H9 (cell line): Measurements from ENCODE around the gene GID8. TPM values are rescaled to one million over a fixed set of nuclear protein-coding genes. Genes with fewer than 3 reads are reported as not detected.

ENCODE experiments used
- DNase-seq: peaks from one replicate; pipeline ENCODE4 v3.0.0-alpha.2; 2017
- H2AFZ ChIP-seq: one replicate; pipeline ENCODE4 v1.6.1; 2013; ENCODE audit warnings: mild to moderate bottlenecking, low read length, control low read depth, moderate library complexity
- H2AK5ac ChIP-seq: 2 replicates; pipeline ENCODE4 v1.6.1; 2013; ENCODE audit warnings: low read length, control low read depth, mixed read lengths; ENCODE audit not compliant: insufficient read length
- H2BK120ac ChIP-seq: one replicate; pipeline ENCODE4 v1.6.1; 2013; ENCODE audit warnings: low read depth, mild to moderate bottlenecking, low read length, control low read depth, inconsistent platforms; ENCODE audit not compliant: poor library complexity, severe bottlenecking
- H2BK12ac ChIP-seq: 2 replicates; pipeline ENCODE4 v1.6.1; 2013; ENCODE audit warnings: low read length, control low read depth, mixed read lengths, low read depth; ENCODE audit not compliant: insufficient read length
- H2BK15ac ChIP-seq: 2 replicates; pipeline ENCODE4 v1.6.1; 2013; ENCODE audit warnings: low read depth, low read length, control low read depth
- H2BK20ac ChIP-seq: one replicate; pipeline ENCODE4 v1.6.1; 2013; ENCODE audit warnings: low read depth, mild to moderate bottlenecking, low read length, control low read depth, inconsistent platforms; ENCODE audit not compliant: poor library complexity, severe bottlenecking
- H2BK5ac ChIP-seq: 2 replicates; pipeline ENCODE4 v1.6.1; 2013; ENCODE audit warnings: low read length, control low read depth, mixed read lengths; ENCODE audit not compliant: insufficient read length
- H3K14ac ChIP-seq: 2 replicates; pipeline ENCODE4 v1.6.1; 2013; ENCODE audit warnings: low read length, control low read depth; ENCODE audit not compliant: insufficient read depth
- H3K18ac ChIP-seq: 2 replicates; pipeline ENCODE4 v1.6.1; 2013; ENCODE audit warnings: low read depth, mild to moderate bottlenecking, mixed read lengths, low read length, control low read depth; ENCODE audit not compliant: insufficient read length
- H3K23ac ChIP-seq: 2 replicates; pipeline ENCODE4 v1.6.1; 2013; ENCODE audit warnings: low read length, control low read depth, mixed read lengths, low read depth; ENCODE audit not compliant: insufficient read length
- H3K23me2 ChIP-seq: 2 replicates; pipeline ENCODE4 v1.6.1; 2013; ENCODE audit warnings: low read depth, mild to moderate bottlenecking, mixed read lengths, low read length, control low read depth; ENCODE audit not compliant: insufficient read length, poor library complexity, severe bottlenecking
- H3K27ac ChIP-seq: 2 replicates; pipeline ENCODE4 v1.5.1; 2013; ENCODE audit warnings: low read length, control low read depth, mixed read lengths, low read depth; ENCODE audit not compliant: insufficient read length
- H3K27me3 ChIP-seq: 2 replicates; pipeline ENCODE4 v1.6.1; 2013; ENCODE audit warnings: low read length, control low read depth, inconsistent platforms; ENCODE audit not compliant: insufficient read depth
- H3K4ac ChIP-seq: 2 replicates; pipeline ENCODE4 v1.6.1; 2013; ENCODE audit warnings: low read depth, mild to moderate bottlenecking, control low read depth, inconsistent platforms, low read length, moderate library complexity
- H3K4me1 ChIP-seq: 2 replicates; pipeline ENCODE4 v1.6.1; 2013; ENCODE audit warnings: low read length, control low read depth, inconsistent platforms; ENCODE audit not compliant: insufficient read depth
- H3K4me2 ChIP-seq: 2 replicates; pipeline ENCODE4 v1.6.1; 2013; ENCODE audit warnings: low read length, control low read depth, mixed read lengths; ENCODE audit not compliant: insufficient read length, insufficient read depth
- H3K56ac ChIP-seq: 2 replicates; pipeline ENCODE4 v1.6.1; 2013; ENCODE audit warnings: low read depth, mild to moderate bottlenecking, mixed read lengths, low read length, control low read depth; ENCODE audit not compliant: insufficient read length
- H3K79me1 ChIP-seq: 2 replicates; pipeline ENCODE4 v1.6.1; 2013; ENCODE audit warnings: low read depth, mild to moderate bottlenecking, moderate library complexity, low read length, control low read depth, inconsistent platforms; ENCODE audit not compliant: insufficient read depth, poor library complexity, severe bottlenecking
- H3K79me2 ChIP-seq: 2 replicates; pipeline ENCODE4 v1.6.1; 2013; ENCODE audit warnings: low read length, control low read depth, inconsistent platforms; ENCODE audit not compliant: insufficient read depth
- H3K9ac ChIP-seq: 2 replicates; pipeline ENCODE4 v1.6.1; 2013; ENCODE audit warnings: low read length, control low read depth, mixed read lengths; ENCODE audit not compliant: insufficient read length; ENCODE audit errors: extremely low read depth
- H3K9me3 ChIP-seq: one replicate; pipeline ENCODE4 v1.6.1; 2013; ENCODE audit warnings: low read depth, low read length, inconsistent platforms; ENCODE audit not compliant: control insufficient read depth
- H3T11ph ChIP-seq: one replicate; pipeline ENCODE4 v1.6.1; 2013; ENCODE audit warnings: mild to moderate bottlenecking, low read length, control low read depth, inconsistent platforms
- H4K20me1 ChIP-seq: one replicate; pipeline ENCODE4 v1.6.1; 2013; ENCODE audit not compliant: control insufficient read depth, insufficient read length, insufficient read depth
- H4K5ac ChIP-seq: 2 replicates; pipeline ENCODE4 v1.6.1; 2013; ENCODE audit warnings: low read depth, mild to moderate bottlenecking, mixed read lengths, low read length, control low read depth; ENCODE audit not compliant: insufficient read length
- H4K8ac ChIP-seq: replicated peaks from 2 replicates; pipeline ENCODE4 v1.6.1; 2013; ENCODE audit warnings: low read length, control low read depth, mixed read lengths, low read depth; ENCODE audit not compliant: insufficient read length
- H4K91ac ChIP-seq: 2 replicates; pipeline ENCODE4 v1.6.1; 2013; ENCODE audit warnings: low read depth, mild to moderate bottlenecking, moderate library complexity, mixed read lengths, low read length, control low read depth; ENCODE audit not compliant: insufficient read length
- H3K27ac Mint-ChIP-seq, 3 experiments: 2 replicates in 2 of 3; 3 replicates in 1 of 3; pipeline ENCODE4 v1.8.0; 2020 to 2021; ENCODE audit warnings: mixed read lengths in 3 of 3, mild to moderate bottlenecking in 1 of 3, moderate library complexity in 1 of 3
- H3K27me3 Mint-ChIP-seq: 2 replicates; pipeline ENCODE4 v1.8.0; 2021; ENCODE audit warnings: low read depth, mild to moderate bottlenecking, moderate library complexity, mixed read lengths
- H3K36me3 Mint-ChIP-seq, 3 experiments: 2 replicates in 2 of 3; 3 replicates in 1 of 3; pipeline ENCODE4 v1.8.0; 2020 to 2021; ENCODE audit warnings: low read depth in 3 of 3, mixed read lengths in 3 of 3; ENCODE audit not compliant: insufficient read depth in 1 of 3
- H3K4me1 Mint-ChIP-seq, 2 experiments: 2 replicates each; pipeline ENCODE4 v1.8.0; 2020; ENCODE audit warnings: mixed read lengths in 2 of 2
- H3K4me3 Mint-ChIP-seq, 2 experiments: 2 replicates in 1 of 2; 3 replicates in 1 of 2; pipeline ENCODE4 v1.8.0; 2020 to 2021; ENCODE audit warnings: mild to moderate bottlenecking in 2 of 2, mixed read lengths in 2 of 2, moderate library complexity in 1 of 2
- H3K9me3 Mint-ChIP-seq, 2 experiments: 2 replicates in 1 of 2; 3 replicates in 1 of 2; pipeline ENCODE4 v1.8.0; 2020; ENCODE audit warnings: mild to moderate bottlenecking in 2 of 2, mixed read lengths in 2 of 2, moderate library complexity in 1 of 2
- CTCF ChIP-seq: fragments of 200-600 bp; sonication (generic); conservative IDR thresholded peaks from 3 replicates; pipeline ENCODE4 v1.8.0; 2021; ENCODE audit warnings: antibody characterized with exemption, mild to moderate bottlenecking
- WGBS: extraction: QIAGEN DNeasy Blood & Tissue Kit; methylation state at CpG from one replicate; pipeline ENCODE4 v1.1.7; 2013; ENCODE audit warnings: missing lambda C conversion rate, low lambda C conversion rate, mixed read lengths; ENCODE audit not compliant: insufficient read length; ENCODE audit errors: extremely low coverage; 5-methylcytosine and 5-hydroxymethylcytosine counted together
- total RNA-seq: library from RNA; stranded (reverse); gene quantifications from 2 replicates; pipeline ENCODE4 v1.2.1, GENCODE V29; 2021

Gene GID8
- total RNA-seq, 1 experiment from 2014 or later: 60.9 TPM

GRCh38 chr20:62935204-62935967, 2.6 kb upstream of the GID8 start:
- Mint-ChIP-seq H3K27ac (no peak overlapping the region), H3K27me3 (peaks cover 2% of the 10 kb centered on the region; the same call in 1 of the 2 replicates), H3K4me1 (peaks cover 34 to 39% of the 10 kb centered on the region in 2 experiments), H3K4me3 (no peak overlapping the region), H3K9me3 (no peaks in the 10 kb centered on the region), H3K36me3 (peaks cover 7 to 23% (median 8%) of the 10 kb centered on the region in 3 experiments)
- Histone ChIP-seq H2AFZ (no peak overlapping the region), H2BK20ac (no peak overlapping the region), H2AK5ac (no peak overlapping the region), H3K27me3 (no peaks in the 10 kb centered on the region), H3K56ac (no peak overlapping the region), H2BK120ac (no peak overlapping the region), H3K14ac (no peak overlapping the region), H3K4ac (no peak overlapping the region), H2BK5ac (no peak overlapping the region), H3K4me1 (peaks cover 13% of the 10 kb centered on the region; the same call in 1 of the 2 replicates), H4K8ac (no peak overlapping the region), H2BK15ac (no peak overlapping the region), H4K5ac (no peak overlapping the region), H3K4me2 (peak overlapping the region; percentile 47), H4K91ac (no peak overlapping the region), H3K27ac (peak overlapping the region; percentile 5), H3K9me3 (no peaks in the 10 kb centered on the region), H3K9ac (peak overlapping the region; percentile 20), H3K79me2 (peaks cover 81% of the 10 kb centered on the region), H3K23ac (no peak overlapping the region), H2BK12ac (no peak overlapping the region), H3K79me1 (no peaks in the 10 kb centered on the region), H3K18ac (no peak overlapping the region), H4K20me1 (no peaks in the 10 kb centered on the region), H3T11ph (no peak overlapping the region), H3K23me2 (no peaks in the 10 kb centered on the region)
- 100% methylated on average over 2 of the region's 12 CpGs for WGBS
- no peak for DNase-seq
- no peak for TF ChIP-seq CTCF
